Omental fat pad (tissue), 4 donors: ENCODE data around the gene TMEM190. TPM values are rescaled to one million over a fixed set of nuclear protein-coding genes. Genes with fewer than 3 reads are reported as not detected.
"Not testable (repeated sequence)": the region's sequence is repeated elsewhere in the genome, so short reads cannot be mapped to it uniquely, and the experiment has no call there.

Experiments used
- ATAC-seq: fragments of 150-250 bp; one replicate; pipeline ENCODE4 v1.9.1; 2016; ENCODE audit warnings: mild to moderate bottlenecking, moderate library complexity; ENCODE audit not compliant: low FRiP score
- DNase-seq: peaks from one replicate; pipeline ENCODE4 v3.0.0-alpha.2; 2019; ENCODE audit warnings: low spot score
- total RNA-seq, 4 donors: library from RNA; depleted of rRNA; stranded (reverse); fragments of >200 nt; gene quantifications; one replicate each; pipeline ENCODE4 v1.1.0, GENCODE V29; 2016
- TF ChIP-seq, protein P1 (sequence below), 3 donors: fragments of 450-650 bp; IDR thresholded peaks; one replicate each; pipeline ENCODE4 v1.5.1; 2016 to 2017; ENCODE audit warnings: antibody characterized with exemption in 3 of 3, mild to moderate bottlenecking in 3 of 3, moderate library complexity in 2 of 3

TMEM190 gene
- total RNA-seq, 4 donors from 2014 or later = not detected

DNA sequence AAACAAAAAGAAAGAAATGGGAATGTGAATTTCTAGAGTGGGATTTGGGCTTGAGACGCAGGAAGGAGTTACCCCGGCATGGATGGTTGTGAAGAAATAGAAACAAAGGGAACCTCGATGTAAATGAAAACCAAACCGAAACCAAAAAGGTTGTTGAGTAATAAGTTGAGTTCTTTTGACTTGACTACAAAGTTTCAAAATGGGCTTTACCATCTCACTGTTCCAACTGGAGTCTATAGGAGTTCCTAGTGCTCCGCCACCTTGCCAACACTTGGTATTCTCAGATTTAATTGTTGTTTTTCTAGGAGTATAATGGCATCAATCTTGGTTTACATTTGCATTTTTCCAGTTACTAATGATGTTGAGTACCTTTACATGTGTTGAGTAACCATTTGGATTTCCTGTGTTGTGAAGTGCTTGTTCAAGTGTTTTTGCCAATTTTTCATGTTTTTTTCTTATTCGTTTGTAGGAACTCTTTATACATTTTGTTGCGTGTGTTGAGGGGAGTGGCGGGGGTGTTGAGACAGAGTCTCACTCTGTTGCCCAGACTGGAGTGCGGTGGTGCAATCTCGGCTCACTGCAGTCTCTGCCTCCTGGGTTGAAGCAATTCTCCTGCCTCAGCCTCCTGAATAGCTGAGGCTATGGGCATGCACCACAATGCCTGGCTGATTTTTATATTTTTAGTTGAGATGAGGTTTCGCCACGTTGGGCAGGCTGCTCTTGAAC lies 21.7 kb downstream of the TMEM190 start:
- TF ChIP-seq, protein P1, sequence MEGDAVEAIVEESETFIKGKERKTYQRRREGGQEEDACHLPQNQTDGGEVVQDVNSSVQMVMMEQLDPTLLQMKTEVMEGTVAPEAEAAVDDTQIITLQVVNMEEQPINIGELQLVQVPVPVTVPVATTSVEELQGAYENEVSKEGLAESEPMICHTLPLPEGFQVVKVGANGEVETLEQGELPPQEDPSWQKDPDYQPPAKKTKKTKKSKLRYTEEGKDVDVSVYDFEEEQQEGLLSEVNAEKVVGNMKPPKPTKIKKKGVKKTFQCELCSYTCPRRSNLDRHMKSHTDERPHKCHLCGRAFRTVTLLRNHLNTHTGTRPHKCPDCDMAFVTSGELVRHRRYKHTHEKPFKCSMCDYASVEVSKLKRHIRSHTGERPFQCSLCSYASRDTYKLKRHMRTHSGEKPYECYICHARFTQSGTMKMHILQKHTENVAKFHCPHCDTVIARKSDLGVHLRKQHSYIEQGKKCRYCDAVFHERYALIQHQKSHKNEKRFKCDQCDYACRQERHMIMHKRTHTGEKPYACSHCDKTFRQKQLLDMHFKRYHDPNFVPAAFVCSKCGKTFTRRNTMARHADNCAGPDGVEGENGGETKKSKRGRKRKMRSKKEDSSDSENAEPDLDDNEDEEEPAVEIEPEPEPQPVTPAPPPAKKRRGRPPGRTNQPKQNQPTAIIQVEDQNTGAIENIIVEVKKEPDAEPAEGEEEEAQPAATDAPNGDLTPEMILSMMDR (IDR thresholded peaks at IDR 0.05) = no peak
- no peak for ATAC-seq

DNA sequence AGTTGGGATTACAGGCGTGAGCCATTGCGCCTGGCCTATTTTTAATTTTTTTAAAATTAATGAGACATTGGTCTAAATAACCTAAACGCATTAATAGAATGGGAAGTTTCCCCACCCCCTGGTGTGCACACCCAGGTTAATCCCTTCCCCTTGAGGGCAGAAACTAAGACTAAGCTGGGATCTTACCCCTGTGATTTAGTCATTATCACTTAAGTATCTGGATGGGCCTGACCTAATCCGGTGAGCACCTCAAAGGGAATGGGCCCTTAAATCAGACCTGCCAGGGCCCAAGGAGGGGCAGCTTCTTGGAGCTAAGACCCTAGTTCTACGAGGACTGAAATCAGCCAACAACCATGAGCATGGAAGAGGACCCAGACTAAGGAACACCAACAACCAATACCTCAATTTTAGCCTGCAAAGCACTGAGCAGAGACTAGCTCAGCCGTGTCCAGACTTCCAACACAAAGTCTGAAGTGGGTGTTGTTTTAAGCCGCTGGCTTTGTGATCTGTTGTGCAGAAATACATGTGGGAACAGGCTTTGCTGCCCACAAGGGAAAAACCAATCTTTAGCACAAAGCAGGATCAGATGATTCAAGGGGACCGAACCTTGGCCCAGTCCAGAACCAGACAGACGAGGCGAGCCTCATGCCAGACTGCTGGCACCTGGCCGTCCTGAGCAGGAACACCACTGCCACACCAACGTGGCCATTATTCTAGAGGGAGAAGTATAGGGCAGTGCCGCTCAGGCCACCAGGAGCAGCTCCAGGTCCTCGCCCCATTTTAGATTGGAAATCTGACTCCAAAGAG lies 23.9 kb downstream of the TMEM190 start:
- DNase-seq (no peak), ATAC-seq (no peak)
- TF ChIP-seq, protein P1 (IDR thresholded peaks at IDR 0.05) = no peak

More for the DNA sequence above, 21.7 kb downstream of the TMEM190 start:
- DNase-seq = no peak

- not testable (repeated sequence) for ATAC-seq, DNase-seq
Observed at GRCh38 chr19:55401390-55401789, 24.8 kb downstream of the TMEM190 start.

DNA sequence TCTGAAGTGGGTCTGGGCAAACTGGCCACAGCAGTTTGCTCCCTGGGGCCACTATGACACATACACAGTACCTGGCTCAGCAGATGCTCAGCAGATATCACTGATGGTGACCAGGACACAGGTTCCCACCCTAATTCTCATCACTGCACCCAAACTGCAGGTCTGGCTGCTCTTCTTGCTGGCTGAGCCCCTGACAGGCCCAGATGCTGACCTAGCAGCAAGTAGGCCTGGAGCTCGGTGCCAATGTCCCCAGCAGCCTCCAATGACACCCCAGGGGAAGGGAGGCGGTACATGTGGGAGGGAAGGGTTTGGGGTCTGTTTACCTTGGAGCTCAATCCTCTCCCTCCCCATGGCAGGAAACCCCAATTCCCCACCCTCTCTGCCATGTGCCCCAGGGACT lies 25.9 kb downstream of the TMEM190 start:
- no peak for ATAC-seq
- DNase-seq = no peak
- TF ChIP-seq, protein P1 (IDR thresholded peaks at IDR 0.05) = no peak

DNA sequence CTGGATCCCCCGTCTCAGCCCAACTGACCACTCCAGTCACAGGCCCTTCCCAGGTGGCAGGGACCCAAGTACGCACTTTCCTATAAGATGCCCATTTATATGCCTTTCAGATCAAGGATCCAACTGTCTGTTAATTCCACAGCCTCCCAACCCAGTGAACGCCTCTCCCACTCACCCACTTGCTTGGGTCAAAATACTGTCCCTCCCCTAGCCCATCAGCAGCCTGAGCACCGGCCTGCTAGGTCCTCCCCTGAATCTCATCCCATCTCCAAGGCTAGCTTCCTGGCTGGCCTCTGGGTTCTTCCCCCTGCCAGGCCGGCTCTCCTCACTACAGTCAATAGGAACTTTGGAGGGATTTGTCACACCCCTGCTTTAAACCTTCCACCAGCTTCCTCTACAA lies 29.0 kb downstream of the TMEM190 start:
- DNase-seq (no peak), ATAC-seq (no peak)
- TF ChIP-seq, protein P1 (IDR thresholded peaks at IDR 0.05) = no peak

DNA sequence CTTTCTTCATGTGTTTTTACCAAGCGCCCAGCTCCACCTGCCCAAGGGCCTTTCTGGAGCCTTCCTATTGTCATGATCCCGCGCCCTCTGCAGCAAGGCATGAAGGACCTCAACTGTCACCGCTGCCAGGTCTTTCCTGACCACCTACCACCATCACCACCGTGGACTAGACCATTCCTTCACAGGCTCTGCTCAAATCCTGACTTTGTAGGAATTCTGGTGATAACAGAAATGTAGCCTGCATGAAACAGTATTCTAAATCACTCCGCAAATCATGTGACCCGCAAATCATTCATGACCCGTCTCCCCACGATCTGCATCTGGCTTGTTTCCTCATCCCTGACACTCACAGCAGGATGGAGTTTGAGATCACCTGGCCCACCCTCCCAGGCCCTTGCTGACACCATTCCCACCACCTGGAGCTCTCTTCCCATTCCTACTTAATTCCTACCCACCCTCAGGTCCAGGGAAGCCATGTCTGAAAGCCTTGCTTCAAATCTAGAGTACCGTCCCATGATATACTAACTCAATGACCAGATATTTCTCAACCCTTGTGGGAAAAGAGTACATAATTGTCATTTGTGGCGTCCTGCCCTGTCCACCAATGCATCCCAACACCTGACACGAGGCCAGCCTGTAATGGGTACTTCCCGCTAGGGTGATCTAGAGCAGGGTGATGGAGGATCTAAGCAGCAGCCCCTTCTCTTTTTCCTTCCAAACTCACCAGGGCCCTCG lies 29.6 kb downstream of the TMEM190 start:
- ATAC-seq = no peak

More for the DNA sequence above, 29.6 kb downstream of the TMEM190 start:
- TF ChIP-seq, protein P1 (IDR thresholded peaks at IDR 0.05) = no peak
- no peak for DNase-seq
